GM19351 (cell line): ENCODE measurements around the gene ELMOD3.
"Not testable (repeated sequence)": the region's sequence is repeated elsewhere in the genome, so short reads cannot be mapped to it uniquely, and the experiment has no call there.

Experiments
- ATAC-seq: cut with Tn5 transposase; IDR thresholded peaks from one replicate; pipeline ENCODE4 v1.9.1; 2021; ENCODE audit warnings: mild to moderate bottlenecking, moderate library complexity; ENCODE audit not compliant: unreplicated experiment

ELMOD3 gene

DNA sequence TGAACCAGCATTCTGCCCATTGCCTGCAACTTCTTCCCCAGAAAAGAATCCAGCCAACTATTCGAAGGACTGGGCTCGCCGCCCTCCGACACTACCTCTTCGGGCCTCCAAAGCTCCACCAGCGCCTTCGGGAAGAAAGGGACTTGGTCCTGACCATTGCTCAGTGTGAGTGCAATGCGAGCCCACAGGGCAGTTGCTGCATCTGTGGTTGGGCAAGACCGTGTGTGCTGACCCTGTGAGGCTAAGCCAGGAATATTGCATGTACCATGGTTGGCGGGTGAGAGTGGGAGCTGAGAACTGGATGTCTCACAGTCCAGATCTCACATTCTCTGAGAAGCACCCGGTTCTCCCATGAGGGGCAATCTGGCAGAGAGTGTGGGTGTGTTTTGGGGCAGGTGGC lies 16.5 kb downstream of the ELMOD3 start:
- no peak for ATAC-seq

DNA sequence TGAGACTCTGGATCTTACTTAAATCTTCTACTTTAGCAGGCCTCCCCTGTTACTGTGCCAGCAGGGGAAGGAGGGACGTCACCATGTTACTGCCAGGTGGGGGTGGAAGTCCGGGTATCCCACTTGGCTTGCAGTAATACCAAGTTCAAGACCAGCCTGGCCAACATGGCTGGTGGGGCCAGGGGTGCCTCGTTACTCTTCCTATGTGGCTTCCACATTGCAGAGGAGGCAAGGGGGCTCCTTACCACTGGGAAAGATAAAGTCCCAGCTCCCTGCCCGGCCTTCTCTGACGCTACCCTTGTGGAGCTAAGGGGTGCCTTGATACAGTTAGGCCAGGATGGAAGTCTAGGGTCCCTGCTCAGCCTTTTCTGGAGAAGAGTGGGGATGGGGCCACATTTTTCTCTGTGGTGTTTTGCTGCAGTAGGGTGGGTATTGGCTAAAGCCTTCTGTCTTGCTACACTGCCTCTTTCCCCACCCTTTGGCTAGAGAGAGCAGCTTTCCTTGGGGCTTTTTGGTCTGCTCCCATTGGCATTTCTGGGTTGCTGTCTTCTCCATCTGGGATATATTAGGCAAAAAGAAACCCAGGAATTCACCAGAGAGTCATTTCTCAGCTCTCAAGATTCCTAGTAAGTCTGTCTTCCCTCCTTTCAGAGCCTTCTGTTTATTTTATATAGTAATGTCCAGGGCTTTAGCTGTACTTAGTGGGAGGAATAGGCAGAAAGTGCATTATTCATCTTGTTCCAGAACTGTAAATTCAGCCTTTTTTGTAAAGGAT lies 21.9 kb downstream of the ELMOD3 start:
- no peak for ATAC-seq

DNA sequence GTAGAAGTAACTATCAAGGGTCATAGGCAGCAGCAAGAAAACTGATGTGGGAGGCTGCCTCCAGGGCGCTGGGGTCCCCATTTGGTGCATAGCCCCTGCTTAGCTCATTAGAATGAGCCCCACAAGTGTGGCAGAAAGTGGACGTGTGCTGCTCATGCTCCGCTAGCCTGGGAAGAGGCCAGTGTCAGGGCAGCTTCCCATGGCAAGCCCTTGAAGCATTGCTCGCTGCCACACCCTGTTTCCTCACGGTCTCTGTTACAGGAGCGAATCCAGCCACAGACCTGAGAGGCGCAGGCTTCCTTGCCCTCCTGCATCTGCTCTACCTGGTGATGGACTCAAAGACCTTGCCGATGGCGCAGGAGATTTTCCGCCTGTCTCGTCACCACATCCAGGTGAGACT lies 22.5 kb downstream of the ELMOD3 start:
- no peak for ATAC-seq

DNA sequence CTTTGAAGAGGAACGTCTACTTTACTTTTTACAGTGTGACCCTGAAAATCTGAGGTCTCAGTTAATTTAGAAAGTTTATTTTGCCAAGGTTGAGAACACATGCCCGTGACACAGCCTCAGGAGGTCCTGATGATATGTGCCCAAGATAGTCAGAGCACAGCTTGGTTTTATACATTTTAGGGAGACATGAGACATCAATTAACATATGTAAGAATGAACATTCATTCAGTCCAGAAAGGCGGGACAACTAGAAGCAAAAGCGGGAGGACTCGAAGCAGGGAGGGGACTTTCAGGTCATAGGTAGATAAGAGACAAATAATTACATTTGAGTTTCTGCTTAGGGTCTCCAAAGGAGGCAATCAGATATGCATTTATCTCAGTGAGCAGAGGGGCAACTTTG lies 23.7 kb downstream of the ELMOD3 start:
- ATAC-seq = no peak

DNA sequence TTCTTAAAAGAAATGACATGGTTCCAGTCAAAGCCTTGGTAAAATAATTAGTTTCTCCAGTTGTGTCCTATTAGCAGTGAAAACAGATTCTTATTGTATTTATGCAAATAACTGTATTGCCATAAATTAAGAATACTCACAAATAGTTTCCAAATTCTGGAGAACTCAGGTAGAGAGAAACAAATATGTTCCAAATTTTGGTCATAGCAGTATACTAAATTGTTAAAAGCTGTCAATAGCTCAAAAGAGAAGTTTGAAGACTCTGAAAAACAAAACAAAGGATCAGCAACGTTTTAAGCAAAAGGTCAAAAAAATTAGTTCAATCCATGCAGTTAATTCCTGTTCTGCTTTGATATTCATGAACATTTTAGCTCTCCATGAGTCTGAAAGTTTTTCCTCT lies 25.5 kb downstream of the ELMOD3 start:
- no peak for ATAC-seq

DNA sequence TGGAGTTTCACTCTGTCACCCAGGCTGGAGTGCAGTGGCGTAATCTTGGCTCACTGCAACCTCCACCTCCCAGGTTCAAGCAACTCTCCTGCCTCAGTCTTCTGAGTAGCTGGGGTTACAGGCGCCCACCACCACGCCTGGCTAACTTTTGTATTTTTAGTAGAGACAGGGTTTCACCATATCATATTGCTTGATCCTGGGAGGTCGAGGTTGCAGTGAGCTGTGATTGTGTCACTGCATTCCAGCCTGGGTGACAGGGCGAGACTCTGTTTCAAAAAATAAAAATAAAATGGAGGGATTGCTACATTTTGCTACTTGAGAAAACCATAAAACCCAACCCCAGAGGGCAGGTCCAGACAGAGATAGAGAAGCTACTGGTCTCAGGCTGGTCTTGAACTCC lies 28.6 kb downstream of the ELMOD3 start:
- not testable (repeated sequence) for ATAC-seq

DNA sequence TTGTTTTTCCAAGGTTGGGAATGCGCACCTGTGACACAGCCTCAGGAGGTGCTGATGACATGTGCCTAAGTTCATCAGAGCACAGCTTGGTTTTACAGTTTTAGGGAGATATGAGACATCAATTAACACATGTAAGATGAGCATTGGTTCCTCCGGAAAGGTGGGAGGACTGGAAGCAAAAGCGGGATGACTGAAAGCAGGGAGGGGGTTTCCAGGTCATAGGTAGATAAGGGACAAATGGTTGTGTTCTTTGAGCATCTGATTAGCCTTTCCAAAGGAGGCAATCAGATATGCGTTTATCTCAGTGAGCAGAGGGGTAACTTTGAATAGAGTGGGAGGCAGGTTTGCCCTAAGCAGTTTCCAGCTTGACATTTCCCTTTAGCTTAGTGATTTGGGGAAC lies 29.3 kb downstream of the ELMOD3 start:
- no peak for ATAC-seq

DNA sequence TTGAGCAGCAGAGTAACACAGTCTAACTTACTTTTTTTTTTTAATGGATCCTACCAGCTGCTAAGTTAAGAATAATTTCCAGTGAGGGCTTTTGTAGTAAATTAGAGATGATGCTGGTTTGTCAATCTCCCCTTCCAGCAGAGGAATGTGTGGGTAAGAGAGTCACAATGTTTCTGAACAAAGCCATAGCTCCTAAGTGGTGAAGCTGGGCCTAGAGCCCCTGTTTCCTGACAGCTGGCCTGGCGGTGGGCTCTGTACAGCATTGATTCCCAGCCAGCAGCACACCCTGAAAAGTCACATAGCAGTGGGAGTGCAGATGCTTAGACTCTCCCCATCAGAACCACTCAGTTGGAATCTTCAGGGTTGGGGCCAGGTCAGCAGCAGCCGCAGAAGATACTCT lies 31.2 kb downstream of the ELMOD3 start:
- ATAC-seq = no peak

DNA sequence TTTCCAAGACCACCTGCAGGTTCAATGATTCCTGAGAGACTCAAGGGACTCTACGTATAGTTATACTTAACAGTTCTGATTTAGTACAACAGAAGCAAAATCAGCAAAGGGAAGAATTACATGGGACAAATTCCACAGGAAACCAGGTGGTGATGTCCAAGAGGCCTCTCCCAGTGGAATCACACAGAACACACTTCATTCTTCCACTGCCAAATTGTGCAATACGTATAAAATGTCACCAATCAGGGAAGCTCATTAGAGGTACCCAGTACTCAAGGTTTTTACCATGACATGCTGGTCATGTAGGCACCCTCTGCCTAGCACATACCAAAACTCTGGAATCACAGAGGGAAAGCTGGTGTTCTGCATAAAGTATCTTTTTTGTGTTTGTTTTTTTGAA lies 33.2 kb downstream of the ELMOD3 start:
- ATAC-seq = no peak

DNA sequence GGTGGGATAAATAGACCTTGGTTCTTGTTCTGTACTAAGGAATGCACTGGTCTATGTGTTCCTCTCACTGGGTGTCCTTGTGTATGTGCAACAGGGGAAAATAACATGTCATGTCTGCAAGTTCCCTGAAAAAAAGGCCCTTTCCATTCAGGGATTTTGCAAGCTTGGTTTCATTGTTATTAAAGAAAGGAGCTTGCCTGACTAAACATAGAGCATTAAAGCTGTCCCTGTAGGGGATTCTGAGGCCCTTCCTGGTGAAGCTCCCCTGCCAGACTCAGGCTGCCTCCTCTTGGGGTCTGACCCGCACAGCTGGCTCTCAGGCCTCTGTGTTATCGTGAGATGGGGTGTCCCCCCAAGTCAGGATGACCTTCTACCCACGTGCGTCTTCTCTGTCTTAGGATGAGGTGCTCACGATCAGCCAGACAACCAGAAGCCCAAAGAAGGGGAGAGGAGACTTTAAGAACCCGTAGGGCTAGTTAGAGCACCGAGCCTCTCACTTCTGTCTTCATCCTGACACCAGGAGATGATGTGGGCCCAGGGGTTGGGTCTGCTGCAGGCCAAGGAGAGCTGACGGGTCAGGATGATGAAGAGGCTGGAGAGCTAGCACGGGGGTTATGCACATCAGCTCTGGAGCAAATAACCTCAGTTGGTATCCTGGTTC lies 34.4 kb downstream of the ELMOD3 start:
- no peak for ATAC-seq

DNA sequence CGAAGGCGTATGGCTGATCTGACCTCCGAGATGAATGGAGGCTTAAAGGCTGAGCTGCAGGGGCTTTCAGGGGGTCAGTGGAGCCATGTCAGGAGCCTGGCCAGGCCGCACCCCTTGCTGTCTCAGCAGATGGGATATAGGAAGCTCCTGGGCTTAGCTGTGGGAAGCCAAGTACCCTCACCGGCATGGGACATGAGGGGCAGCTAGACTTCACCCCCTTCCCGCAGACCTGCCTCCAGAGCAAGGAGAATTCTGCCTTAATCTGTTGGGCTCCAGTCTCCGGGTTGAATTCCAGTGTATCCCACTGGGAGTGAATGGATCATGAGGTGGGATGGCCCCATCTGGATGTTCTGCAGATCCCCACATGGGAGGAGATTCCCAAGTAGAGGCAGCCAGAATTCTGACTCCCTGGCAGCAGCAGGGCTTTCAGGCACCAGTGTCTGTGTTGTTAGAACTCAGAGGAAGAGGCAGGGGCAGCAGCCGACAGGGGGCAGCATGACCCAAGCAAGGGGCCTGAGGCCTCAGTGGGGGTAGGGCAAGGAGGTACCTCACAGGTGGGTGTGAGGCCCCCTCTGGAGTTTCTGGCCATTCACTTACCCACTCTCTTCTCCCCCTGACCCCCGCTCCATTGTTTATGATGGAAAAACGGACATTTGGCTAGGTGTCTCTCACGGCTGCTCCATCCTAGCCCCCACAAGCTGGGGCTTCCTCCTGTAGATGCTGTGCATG lies 36.5 kb downstream of the ELMOD3 start:
- no peak for ATAC-seq

DNA sequence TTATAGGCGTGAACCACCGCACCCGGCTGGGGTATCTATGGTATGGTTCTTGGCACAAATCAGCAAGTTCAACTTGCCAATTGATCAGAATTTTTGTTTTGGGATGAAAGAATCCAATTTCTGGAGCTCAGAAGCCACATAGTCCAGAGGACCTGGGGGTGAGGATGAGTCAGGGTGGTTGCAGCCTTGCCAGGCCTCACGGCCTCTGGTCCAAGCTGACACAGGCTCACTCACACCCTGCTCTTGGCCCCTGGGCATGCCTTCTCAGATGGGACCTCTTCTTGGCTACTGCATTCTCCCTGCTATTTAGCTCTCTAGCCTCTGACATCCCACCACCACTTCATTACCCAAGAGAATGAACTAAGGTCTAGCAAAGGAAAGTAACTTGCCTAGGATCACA lies 39.3 kb downstream of the ELMOD3 start:
- no peak for ATAC-seq

DNA sequence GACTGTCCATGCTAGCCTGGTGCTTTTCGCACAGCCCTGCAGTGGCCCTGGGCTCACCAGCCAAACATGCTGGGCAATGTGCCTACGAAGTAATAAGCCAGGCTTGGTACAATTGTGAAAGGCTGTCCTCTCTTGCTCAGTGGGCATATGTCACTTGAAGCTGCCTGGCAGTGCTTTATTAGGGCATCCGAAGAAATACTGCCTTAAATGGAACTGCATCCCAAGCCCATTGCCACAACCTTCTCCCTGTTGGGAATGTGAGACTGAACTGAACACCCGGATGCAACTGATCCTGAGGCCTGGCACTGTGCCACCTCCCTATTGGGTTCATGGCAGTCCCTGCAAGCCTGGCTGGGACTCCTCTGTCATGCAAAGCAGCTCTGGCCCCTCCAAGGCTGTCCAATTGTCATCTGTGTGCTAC lies 39.7 kb downstream of the ELMOD3 start:
- ATAC-seq = no peak

DNA sequence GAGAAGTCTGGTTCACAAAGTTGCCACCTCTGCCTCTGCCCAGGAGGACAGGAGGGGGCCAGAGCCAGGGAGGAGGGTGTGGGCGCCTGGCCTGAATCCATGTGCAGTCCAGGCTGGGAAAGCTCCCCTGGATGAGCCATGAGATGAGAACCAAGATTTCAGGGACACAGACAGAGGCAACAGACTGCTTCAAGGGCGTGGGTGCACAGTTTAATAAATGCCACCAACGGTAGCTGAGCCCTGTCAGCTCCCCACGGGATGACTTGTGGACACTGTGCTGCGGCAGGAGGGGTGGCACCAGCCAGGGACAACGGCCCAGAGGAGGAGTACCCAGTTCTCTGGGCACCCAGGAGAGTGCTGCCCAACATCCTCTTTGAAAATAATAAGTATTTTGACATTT lies 40.4 kb downstream of the ELMOD3 start:
- no peak for ATAC-seq

DNA sequence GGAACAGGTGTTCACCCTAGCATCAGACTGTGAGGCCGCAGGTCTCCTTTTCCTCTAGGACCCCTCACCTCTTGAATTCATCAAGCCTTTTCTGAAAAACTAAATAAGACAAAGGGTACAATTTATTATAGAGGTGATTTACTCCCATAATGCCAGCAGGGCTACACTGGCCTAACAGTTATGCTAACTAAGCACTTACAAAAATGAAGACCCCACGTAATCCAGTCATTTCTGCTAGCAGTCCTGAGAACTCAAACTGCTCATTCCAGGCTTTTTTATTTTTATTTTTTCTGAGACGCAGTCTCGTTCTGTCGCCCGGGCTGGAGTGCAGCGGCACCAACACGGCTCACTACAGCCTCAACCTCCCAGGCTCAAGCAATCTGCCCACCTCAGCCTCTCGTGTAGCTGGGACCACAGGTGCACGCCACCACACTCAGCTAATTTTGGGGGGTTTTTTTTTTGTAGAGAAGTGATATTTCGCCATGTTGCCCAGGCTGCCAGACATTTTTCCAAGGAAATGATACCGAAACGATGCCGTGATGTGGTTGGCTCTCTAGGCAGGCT lies 41.4 kb downstream of the ELMOD3 start:
- no peak for ATAC-seq

DNA sequence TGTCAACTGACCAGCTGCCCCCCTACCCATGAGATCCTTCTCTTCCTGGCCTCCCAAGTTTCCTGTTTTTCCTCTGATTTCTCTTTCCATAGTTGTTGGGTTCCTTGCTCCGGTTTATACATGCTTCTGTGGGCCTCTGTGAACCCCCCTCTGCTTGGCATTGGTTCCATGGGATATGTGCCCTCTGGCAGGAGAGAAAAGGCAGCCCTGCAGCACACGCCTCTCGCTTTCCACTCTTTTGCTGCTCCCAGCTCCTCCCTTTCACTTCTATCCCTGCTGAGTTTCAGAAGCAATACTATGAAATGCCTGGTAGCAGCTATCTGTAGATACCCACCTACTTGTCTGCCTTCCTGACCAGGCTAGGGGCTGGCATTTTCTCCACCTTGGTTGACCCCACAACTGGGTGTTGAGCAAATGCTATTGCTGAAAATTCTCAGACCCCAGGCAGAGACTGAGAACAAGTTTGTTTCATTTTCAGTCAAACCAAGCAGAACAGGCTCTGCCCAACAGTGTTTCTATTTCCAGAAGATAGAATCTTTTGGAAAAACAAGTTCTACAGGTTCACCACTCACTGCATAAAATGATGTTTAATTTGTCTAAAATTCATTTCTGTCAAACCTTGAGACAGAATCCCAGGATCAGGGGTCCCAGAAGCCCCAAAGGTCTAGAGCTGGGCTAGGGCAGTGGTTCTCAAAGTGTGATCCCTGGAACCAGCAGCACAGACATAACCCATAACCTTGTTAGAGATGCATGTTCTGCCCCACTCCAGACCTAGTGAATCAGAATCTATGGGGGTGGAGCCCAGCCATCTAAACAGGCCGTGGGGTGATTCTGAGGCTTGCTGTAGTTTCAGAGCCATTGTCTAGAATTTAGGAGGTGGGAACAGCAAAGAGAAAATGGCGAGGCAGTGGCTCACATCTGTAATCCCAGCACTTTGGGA lies 42.2 kb downstream of the ELMOD3 start:
- no peak for ATAC-seq

DNA sequence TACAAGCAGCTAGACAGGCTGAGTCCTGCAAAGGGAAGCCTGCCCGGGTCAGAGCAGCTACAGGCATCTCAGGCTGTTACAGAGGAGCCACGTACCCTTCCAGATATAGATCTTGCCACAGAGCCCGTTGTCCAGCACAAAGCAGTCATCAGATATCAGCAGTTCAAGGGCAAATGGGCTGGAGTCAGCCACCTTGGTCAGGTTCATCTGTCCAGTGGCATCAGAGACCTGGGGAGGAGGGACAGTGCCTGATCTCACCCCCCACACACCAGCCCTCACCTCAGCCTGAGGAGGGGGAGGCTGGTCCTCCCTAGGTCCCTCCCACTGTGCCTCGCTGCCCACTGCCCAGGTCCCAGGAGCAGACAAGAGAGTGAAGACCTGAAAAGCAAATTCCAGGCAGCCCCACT lies 43.4 kb downstream of the ELMOD3 start:
- no peak for ATAC-seq

DNA sequence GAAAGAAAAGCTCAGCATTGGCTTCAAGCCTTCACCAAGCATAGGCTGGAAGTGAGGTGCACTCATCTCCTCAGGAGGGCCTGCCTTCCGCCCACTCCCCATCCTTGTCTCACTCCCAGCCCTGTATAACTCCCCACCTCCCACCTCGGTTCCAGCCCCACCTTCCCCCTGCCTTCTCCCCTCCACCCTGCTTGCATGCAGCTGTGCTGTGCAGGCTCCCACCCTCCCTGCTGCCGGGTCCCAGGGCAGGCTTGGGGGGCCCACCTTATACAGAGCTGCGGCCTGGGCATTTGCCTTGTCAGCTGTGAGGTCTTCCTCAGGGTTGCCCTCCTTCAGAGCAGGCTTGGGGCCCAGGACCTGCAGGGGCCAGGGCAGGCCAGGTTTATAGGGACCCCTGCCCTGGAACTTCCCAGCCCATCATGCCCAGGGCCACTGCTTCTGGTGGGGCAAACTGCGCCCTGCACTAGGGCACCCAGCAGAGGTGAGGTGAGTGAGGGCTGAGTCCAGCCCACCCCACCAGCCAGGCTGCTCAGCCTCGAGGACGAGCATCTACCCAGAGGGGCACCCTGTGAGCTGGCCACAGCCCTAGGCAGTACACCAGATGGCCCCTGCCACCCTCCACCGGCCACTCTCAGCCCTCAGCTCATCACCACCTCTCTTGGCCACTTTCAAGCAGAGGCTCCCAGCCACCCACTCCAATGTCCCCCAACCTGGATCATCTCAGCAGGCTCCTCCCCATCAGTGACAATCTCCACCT lies 44.0 kb downstream of the ELMOD3 start:
- no peak for ATAC-seq

DNA sequence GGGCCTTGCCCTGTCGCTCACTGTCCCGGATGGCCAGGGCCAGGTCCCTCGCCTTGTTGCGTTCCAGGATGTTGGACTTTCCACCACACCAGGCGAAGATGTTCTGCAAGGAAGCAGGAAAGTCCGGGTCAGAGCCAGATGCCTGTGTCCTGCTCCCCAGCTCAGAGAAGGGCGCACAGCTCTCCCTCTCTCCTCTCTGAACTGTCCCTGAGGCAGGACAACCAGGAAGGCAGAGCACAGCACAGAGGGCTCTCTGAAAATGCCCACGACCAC lies 44.5 kb downstream of the ELMOD3 start:
- no peak for ATAC-seq

DNA sequence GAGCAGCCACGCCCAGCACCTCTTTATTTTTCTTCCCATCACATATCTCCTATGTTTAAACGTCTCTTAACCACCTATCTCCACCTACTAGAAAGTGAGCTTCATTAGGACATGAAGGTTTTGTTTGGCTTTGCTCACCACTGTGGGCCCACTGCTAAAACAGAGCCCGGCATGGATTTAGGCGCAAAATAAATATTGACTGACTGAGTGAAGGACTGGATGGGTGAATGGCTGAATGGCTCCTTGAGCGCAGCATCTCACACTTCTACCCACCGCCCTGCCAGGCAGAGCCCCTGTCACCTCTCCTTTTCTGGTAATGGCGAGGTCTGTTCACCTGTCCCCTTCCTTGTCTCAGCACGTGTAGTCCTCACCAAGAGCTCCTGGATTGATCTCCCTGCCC lies 45.5 kb downstream of the ELMOD3 start:
- no peak for ATAC-seq
